Left lung (tissue), 10 donors: ENCODE data around the gene GLMN. TPM values are rescaled to one million over a fixed set of nuclear protein-coding genes. Genes with fewer than 3 reads are reported as not detected.

Source experiments
- ATAC-seq: fragments of 200-7000 bp; cut with Tn5 transposase; one replicate; pipeline ENCODE4 v1.9.1; 2020; ENCODE audit warnings: moderate library complexity
- DNase-seq, 4 donors: peaks; one replicate each; pipeline ENCODE4 v3.0.0-alpha.2; 2013 to 2020
- H3K27ac ChIP-seq, 2 donors: fragments of 200-600 bp; sonication (generic) in 1 of 2; one replicate each; pipeline versions ENCODE4 v1.5.0 to v1.8.0; 2020 to 2021
- H3K27me3 ChIP-seq, 2 donors: fragments of 200-600 bp; sonication (generic) in 1 of 2; one replicate each; pipeline versions ENCODE4 v1.5.0 to v1.8.0; 2020 to 2021
- H3K36me3 ChIP-seq, 2 donors: fragments of 200-600 bp; sonication (generic) in 1 of 2; one replicate each; pipeline versions ENCODE4 v1.5.0 to v1.8.0; 2020 to 2021
- H3K4me1 ChIP-seq, 2 donors: fragments of 200-600 bp; one replicate each; pipeline ENCODE4 v1.8.0; 2021
- H3K4me3 ChIP-seq, 2 donors: fragments of 200-600 bp; sonication (generic) in 1 of 2; one replicate each; pipeline versions ENCODE4 v1.5.0 to v1.8.0; 2020 to 2021; ENCODE audit warnings: mild to moderate bottlenecking in 1 of 2
- H3K9me3 ChIP-seq, 2 donors: fragments of 200-600 bp; sonication (generic) in 1 of 2; one replicate each; pipeline versions ENCODE4 v1.5.0 to v1.8.0; 2020 to 2021
- CTCF ChIP-seq, 2 donors: fragments of 200-600 bp; sonication (generic) in 1 of 2; IDR thresholded peaks; one replicate each; pipeline versions ENCODE4 v1.5.0 to v1.8.0; 2021; ENCODE audit warnings: antibody characterized with exemption in 2 of 2
- intact Hi-C, 2 donors: fragments of 100-400 bp; cut with DNase I; formaldehyde crosslinking; loops; one replicate each; pipeline versions ENCODE4 v1.11.2 to v1.14.2; 2022
- polyA plus RNA-seq, 6 donors: library from polyadenylated mRNA; unstranded; fragments of 120-200 nt; gene quantifications; one replicate each; pipeline ENCODE4 v1.2.1, GENCODE V29; 2013; ENCODE audit not compliant: insufficient read length in 6 of 6
- total RNA-seq, 2 donors: library from RNA; stranded (reverse); fragmentation: NEBNext Ultra II Directional; extraction: Animal tissue kit (Norgen Biotek cat#: 25700); gene quantifications; one replicate each; pipeline ENCODE4 v1.2.1, GENCODE V29; 2021
- donor health status: DM: no; HTN: yes; CAD: no.
- donor health status: DM: no; HTN: no; CAD: no.

Gene GLMN
- total and polyA plus RNA-seq, 8 donors: 5.9 to 39.1 (median 27.2) TPM

GRCh38 chr1:92340154-92340553, 41.4 kb upstream of the GLMN start:
- peaks cover 0 to 26% of the 10 kb centered on the region in 2 donors for H3K36me3 ChIP-seq
- H3K27me3 ChIP-seq: no peaks in the 10 kb centered on the region
- no peaks in the 10 kb centered on the region for H3K9me3 ChIP-seq
- no peak overlapping the region for H3K4me3 ChIP-seq
- TF ChIP-seq CTCF (IDR thresholded peaks at IDR 0.05): no peak
- intact Hi-C loops: no loop called here
- H3K27ac ChIP-seq: no peak overlapping the region
- ATAC-seq: no peak
- no peak for DNase-seq
- no peaks in the 10 kb centered on the region for H3K4me1 ChIP-seq

GRCh38 chr1:92333668-92334067, 34.9 kb upstream of the GLMN start:
- ATAC-seq: no peak
- no peaks in the 10 kb centered on the region for H3K27me3 ChIP-seq
- TF ChIP-seq CTCF (IDR thresholded peaks at IDR 0.05): no peak
- intact Hi-C loops: no loop called here
- H3K27ac ChIP-seq: no peak overlapping the region
- no peak overlapping the region for H3K4me3 ChIP-seq
- H3K36me3 ChIP-seq: peaks cover 0 to 34% of the 10 kb centered on the region in 2 donors
- no peaks in the 10 kb centered on the region for H3K4me1 ChIP-seq
- H3K9me3 ChIP-seq: peaks cover 0 to 1% of the 10 kb centered on the region in 2 donors
- DNase-seq: no peak

DNA sequence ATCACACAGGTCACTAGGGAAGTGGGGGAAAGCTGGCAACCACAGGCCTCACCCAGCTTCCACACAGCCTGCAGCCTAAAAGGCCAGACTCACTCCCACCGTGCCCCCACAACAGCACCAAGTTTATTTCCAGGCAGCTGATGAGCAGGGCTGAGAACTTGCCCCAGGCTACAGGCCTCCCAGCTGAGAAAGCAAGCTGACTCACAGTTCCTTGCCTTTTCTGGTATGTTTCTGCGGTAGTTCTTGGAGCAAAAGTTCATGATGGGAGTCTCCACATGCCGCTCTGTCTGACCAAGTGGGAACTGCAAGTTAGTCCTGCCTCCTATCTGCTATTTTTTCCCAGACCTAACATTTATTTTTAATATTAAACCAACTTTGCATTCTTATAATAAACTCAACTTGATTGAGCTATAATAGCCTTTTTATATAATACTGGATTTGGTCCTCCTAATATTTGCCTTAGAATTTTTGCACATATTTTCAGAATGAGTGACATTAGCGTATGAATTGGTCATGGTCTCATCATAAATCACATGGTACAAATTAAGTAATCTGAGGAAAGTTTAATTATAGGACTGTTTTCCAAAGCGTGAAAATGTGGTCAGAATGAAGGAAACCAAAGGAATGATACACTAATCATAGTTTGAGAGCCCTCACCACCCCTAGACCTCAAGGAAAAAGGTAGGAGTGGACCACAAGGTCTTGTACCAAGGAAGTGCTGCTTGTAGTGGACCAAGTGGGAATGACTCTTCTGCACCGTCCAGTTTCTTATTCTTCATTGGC, 30.8 kb upstream of the GLMN start:
- no peak for TF ChIP-seq CTCF (IDR thresholded peaks at IDR 0.05)
- no peak overlapping the region for H3K27ac ChIP-seq
- intact Hi-C loops: no loop called here

GRCh38 chr1:92327794-92328193, 29.0 kb upstream of the GLMN start:
- TF ChIP-seq CTCF (IDR thresholded peaks at IDR 0.05): no peak
- intact Hi-C loops: no loop called here

More for the DNA sequence above, 30.8 kb upstream of the GLMN start:
- ATAC-seq (no peak), DNase-seq (no peak)
- H3K36me3 ChIP-seq: peaks cover 0 to 59% of the 10 kb centered on the region in 2 donors
- H3K27me3 ChIP-seq: no peaks in the 10 kb centered on the region
- peaks cover 6 to 34% of the 10 kb centered on the region in 2 donors for H3K9me3 ChIP-seq
- no peaks in the 10 kb centered on the region for H3K4me1 ChIP-seq
- H3K4me3 ChIP-seq: no peak overlapping the region

GRCh38 chr1:92326681-92327080, 27.9 kb upstream of the GLMN start:
- Histone ChIP-seq H3K4me3 (no peak overlapping the region), H3K4me1 (no peaks in the 10 kb centered on the region), H3K27ac (no peak overlapping the region), H3K36me3 (peaks cover 0 to 73% of the 10 kb centered on the region in 2 donors), H3K9me3 (peaks cover 6 to 34% of the 10 kb centered on the region in 2 donors), H3K27me3 (no peaks in the 10 kb centered on the region)
- DNase-seq (no peak), ATAC-seq (no peak)
- intact Hi-C loops: no loop called here
- no peak for TF ChIP-seq CTCF (IDR thresholded peaks at IDR 0.05)

More at GRCh38 chr1:92327794-92328193, 29.0 kb upstream of the GLMN start:
- H3K27me3 ChIP-seq: no peaks in the 10 kb centered on the region
- peaks cover 0 to 63% of the 10 kb centered on the region in 2 donors for H3K36me3 ChIP-seq
- H3K27ac ChIP-seq: no peak overlapping the region
- DNase-seq (no peak), ATAC-seq (no peak)
- peaks cover 6 to 34% of the 10 kb centered on the region in 2 donors for H3K9me3 ChIP-seq
- no peaks in the 10 kb centered on the region for H3K4me1 ChIP-seq
- H3K4me3 ChIP-seq: no peak overlapping the region
